Islet precursor cell (in vitro differentiated cells): Measurements from ENCODE around the gene TGFBR1.
"Not testable (repeated sequence)": the region's sequence is repeated elsewhere in the genome, so short reads cannot be mapped to it uniquely, and the experiment has no call there.

Experiments used
- DNase-seq: peaks from one replicate; pipeline ENCODE4 v3.0.0-alpha.2; 2018

TGFBR1 gene

DNA sequence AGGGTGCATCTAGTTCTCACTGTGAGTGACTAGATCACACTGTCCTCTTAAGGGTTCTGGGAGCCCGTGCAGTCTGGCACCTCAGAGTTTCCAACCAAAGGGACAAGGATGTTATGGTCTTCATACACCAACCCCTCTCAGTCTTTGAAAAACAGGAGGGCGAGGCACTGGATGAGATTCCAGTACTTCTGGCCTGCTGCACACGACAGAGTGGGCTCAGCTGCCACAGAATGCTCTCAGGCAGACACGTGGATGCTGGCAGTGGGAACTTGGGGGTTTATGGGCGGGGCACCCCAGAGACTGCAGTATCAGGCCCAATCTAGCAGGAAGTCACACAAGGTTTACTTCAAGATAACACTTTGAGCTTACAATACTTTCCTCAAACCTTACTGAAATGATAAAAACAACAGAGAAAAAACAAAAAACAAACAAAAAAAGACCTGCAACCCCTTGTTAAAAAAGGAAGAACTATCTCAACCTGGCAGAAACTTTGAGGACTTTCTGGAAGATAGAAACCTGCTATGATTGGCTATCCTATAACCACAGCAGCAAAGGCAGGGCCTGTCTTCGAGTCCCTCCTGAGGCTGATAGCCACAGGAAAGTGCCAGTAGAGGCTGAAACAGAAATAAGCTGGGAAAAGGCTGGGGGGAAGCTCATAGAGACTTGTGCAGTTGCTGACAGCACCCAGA lies 28.3 kb upstream of the TGFBR1 start:
- no peak for DNase-seq

DNA sequence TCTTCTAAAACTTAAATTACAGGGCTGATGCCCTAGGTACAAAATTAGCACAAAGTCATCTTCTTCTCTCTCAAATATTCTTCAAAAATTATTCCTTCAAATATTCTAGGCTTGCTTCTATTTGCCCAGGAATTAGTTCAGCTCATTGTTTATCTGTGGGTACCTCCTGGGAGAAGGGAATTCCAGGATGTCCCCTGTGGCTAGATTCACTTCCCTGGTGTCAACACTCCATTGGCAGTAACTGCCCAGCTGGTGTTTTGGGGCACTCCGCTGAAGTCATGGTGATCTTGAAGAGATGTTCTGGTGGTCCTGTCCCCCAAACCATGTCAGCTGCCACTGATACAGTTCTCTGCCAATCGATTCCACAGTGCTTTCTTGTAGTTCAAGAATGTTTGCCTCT lies 26.2 kb upstream of the TGFBR1 start:
- DNase-seq, result no peak

DNA sequence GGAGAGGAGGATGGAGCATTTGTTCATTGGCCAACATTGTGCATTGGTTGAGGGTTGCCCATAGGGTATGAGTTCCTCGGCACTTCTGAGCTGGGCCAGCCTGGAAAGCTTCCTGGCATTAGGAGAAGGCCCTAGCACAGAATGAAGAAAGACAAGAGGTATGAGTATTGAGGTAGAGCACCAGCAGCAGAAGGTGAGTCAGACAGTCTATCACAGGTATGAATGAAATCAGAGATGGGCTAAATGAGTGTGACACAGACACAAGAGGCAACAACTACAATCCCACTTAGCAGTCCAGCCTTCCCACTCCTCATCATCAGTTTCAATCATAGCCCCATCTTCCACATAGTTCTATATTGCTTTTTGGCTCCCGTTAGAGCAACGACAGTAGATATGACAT lies 25.4 kb upstream of the TGFBR1 start:
- DNase-seq, result no peak

DNA sequence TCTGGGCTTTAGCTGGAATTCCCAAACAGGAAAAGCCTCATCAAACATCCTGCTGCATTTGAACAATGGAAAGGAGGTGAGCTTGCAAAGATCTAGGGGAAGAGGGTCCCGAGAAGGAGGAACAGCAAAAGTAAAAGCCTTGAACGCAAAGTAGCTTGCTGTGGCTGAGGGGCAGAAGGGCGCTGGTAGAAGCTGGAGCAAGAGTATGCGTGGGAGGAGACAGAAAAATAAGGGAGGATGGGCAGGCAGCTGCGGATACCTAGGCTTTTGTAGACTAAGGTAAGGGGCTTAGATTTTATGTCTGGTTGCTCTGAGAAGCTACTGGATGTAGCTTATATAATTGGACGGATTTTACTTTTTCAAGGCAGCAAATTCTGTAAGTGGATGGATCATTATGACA lies 21.9 kb upstream of the TGFBR1 start:
- DNase-seq, result no peak

DNA sequence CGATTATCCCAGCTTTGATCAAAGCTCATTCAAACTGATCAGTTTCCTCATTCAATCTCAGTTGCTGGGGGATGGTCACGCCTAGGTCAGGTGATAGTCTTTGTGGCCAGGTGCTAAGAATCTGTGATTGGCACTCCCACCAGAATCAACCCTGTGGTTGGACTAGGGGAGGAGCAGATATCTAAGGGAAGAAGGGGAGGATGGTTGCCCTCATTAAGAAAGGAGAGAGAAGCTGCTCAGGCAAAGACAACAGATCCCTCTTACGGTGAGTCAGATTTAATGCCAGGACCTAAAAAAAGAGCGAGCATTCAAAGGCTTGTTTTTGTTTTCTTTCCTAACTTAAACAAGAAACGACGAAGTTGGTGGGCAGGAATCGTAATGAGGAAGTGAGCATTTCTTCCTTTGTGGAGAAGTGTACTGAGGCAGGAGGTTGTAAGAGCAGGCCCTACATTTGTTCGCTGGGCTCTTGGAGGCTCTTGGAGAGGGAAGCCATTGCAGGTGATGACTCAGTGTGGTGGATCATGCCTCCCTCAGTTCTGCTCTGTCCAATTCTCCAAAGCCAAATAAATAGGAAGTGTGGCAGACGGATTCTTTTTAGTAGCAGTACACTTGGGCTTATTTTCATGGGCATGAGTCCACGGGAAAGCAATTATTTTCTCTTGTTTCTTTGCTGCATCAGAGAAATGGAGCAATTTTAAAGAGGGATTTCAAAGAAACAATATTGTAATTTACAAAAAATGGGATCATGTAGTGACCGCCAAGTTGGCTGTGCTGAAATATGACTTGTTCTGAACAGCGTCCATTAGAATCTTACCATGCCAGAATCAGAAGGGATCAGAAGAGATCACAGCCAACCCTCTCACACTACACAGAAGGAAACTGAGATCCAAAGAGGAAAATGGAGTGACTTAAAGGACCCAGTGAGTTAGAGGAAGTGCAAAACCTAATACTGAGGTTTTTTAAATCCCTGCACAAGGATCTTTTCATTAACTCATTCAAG lies 18.7 kb upstream of the TGFBR1 start:
- DNase-seq, result no peak

DNA sequence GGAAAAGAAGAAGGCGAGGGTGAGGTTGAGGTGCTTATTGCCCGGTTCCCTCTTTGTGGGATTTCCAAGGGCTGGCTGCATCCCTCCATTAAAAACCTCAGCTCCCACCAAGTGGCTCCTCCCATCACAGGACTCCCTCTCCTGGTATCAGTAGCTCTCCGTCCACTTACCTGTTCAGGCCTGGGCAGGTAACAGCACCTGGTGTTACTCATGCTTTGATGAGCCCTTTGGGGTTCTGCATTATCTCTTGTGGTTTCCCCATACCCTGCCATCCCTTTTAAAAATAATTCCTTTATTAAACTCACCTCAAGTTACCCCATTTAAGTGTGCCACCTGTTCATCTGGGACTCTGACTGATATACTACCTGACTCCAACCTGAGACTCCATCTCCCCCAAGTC lies 17.5 kb upstream of the TGFBR1 start:
- no peak for DNase-seq

DNA sequence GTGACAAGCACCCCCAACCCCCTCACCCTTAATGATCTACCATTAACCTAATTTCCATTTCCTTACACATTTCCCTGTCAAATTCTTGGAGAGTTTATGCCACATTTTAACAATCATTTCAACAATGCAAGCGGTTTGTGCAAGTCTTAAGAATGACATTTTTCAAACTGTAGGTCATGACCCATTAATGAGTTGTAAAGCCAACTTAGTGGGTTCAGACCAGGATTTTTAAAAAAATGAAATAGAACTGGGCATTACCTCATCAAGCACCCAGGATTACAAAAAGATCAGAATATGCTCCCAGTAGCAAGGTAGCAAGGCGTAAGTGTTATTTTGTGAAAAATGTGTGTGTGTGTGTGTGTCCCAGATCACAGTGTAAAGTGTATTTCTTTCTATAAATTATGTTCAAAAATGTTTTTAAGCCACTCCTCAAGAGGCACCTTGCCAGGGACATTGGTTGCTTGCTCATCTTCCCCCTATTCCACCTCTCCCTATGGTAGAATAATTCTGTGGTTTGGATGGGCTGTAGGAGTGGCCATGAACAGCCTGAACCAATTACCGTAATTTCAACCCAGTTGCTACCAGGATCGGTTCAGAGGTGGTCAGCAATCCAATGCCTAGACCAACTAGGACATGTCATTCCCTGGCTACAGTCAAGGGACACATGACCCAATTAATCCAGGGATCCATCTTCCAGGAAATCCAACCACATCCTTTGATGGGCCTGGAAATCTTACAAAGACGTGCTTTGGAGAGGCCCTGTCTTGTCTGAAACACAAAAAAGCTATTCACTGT lies 14.4 kb upstream of the TGFBR1 start:
- DNase-seq, result no peak

DNA sequence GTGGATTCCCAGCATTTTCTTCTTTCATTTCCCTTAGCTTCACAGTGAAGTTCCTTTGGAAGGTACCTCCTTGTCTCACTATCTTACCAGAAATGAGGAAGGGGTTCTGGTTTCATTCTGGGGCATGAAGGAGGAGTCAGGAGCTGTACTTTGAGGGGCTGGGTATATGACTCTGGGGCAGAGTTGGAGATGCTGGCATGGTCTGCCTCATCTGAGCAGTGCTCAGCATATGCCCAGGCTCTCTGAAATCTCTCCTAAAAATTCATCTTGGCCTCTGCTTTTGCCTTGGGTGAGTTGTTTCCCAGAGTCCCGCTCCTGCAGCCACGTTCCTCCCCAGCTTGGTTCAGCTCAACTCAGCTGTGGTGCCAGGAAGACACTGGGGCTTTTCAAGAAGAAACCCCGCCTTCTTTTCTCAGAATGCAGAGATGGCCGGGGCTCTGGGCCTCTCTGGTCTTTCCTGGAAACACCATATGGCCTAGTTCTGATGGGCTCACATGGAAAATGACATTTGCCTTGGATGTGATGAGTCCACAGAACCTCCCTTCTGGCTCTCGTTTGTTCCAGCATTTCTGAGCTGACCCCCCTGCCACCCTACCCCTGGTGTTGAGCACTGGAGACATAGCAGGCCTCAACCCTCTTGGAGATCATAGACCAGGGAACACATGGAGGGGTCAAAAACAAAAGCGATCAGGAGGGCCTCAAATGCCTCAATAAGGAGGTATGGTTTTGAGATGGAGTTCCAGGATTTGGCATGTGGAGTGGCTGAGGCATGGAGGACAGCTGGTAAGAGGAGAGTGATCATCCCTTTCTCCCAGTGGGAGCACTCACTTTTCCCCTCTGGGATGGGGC lies 12.0 kb upstream of the TGFBR1 start:
- DNase-seq, result no peak

DNA sequence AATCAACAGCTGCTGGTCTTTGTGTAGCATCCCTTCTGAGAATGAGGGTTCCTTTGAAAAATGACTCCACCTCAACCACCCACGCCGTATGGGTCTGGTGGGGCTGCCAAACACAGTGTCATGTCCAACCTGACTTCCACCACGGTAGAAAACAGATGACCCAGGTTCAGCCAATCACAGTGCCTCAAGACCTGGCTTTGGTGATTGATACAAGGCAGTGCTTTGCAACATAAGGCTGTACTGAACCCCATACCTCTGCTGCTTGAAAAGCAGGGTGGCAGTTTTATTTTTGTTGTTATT lies 11.5 kb upstream of the TGFBR1 start:
- no peak for DNase-seq

DNA sequence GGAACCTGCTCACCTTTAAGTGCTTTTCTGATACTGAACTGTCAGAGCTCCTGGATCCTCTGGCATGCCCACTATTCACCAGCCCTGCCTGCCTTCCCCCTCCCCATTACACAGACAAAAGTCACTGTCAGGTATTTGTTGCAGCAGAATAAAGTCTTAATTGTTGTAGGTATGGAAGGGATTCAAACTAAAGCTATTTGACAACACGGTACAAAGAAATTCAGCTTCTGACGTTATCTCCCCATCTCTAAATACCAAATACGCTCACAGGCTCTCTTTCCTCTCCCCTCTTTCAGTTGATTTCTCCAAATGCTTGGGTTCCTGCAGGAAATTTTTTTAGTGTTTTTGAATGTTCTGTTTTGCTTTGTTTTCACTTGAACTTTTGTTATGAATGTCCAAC lies 9.3 kb upstream of the TGFBR1 start:
- no peak for DNase-seq

DNA sequence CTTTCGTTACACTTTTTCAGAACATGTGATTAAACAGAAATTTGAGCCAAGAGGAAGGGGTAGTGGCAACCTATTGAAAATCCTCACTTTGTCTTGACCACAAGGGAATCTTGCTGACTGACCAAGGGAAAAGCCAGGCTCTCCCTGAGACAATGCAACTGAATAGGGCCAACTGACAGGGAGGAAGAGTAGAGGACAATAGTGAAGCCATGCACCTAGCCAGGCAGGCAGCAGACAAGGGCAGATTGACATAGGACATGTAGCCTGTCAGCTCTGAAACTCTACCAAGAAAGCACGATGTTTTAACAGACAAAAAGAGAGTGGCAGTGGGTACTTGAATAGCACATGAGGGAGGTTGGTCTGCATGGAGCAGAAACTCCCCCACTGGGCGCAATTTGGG lies 8.5 kb upstream of the TGFBR1 start:
- DNase-seq, result no peak

DNA sequence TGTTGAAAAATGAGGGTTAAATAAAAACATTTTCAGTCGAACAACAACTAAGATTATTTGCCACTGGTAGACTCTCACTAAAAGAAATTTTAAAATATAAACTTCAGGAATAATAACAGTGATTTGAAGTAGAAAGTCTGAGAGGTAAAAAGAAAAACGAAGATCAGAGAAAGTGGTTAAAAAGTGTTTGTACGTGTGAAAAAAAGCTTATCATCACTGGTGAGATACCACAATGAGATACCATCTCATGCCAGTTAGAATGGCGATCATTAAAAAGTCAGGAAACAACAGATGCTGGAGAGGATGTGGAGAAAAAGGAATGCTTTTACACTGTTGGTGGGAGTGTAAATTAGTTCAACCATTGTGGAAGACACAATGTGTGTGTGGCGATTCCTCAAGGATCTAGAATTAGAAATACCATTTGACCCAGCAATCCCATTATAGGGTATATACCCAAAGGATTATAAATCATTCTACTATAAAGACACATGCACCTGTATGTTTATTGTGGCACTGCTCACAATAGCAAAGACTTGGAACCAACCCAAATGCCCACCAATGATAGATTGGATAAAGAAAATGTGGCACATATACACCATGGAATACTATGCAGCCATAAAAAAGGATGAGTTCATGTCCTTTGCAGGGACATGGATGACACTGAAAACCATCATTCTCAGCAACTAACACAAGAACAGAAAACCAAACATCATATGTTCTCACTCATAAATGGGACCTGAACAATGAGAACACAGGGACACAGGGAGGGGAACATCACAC lies 4.9 kb upstream of the TGFBR1 start:
- not testable (repeated sequence) for DNase-seq

DNA sequence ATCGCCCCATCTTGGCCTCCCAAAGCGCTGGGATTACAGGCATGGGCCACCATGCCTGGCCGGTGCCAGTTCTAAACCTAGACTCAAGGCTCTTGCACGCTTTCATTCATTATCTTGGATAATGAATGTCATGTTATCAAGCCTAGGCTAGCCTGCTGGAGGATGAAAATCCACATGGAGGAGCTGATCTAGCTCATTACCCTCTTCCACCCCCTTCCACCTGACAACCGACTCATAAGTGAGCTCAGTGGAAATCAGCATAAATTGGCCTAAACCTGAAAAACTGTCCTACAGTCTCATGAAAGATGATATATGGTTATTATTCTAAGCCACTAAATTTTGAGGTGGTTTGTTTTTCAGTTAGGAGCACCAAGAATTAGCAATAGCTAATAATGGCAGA lies 3.6 kb upstream of the TGFBR1 start:
- DNase-seq, result no peak

DNA sequence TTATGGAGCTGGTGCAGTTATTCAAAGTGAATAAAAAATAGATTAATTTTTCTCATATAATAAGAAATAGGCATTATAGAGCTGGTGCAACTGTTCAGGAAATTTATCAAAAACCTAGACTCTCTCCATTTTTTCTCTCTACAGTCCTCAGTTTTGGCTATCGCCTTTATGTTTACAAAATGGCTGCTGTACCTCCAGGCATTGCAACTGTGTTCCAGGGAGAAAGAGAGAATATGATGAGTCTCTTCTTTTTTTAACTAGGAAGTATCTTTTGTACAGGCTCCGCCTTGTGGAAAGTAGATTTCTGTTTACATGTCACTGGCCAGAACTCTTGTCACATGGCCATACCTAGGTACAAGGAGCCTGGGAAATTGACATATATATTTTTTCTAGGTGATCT lies 3.1 kb upstream of the TGFBR1 start:
- no peak for DNase-seq

DNA sequence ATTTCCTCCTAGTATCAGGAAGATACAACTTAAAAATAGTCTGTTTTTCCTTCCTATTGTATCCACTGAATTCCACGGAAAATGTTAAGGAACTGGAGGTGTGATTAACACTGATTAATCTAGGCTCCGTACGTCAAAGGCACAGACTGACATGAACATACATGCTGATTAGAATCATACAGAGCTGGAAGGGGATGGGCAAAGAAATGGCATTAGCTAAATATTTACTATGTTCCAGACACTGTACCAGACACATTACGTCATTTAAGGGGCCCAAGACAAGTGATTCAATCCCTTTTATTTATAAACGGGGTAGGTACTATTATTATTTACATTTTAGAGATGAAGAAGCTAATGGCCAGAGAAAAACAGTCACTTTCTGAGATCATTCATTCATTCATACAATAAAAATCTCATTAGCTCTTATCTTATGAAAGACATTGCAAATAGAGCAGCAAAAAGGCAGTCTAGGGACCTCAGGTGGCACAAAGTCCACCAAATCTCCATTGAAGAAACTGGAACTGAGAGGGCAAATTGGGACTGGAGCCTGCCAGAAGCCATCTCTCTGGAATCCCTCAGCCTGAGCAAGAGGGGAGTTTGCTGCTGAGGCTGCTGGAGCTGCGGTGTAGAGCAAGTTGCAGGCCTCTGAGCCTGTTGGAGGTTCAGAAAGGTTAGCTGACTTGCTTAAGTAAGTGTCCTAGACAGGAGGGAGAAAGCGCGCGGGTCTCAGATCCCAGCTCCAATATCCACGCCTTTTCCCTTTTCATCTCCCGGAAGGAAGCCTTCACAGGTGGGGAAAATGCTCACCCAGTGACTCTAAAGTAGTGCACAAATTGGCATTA lies 1.6 kb upstream of the TGFBR1 start:
- peak; percentile 71 for DNase-seq

DNA sequence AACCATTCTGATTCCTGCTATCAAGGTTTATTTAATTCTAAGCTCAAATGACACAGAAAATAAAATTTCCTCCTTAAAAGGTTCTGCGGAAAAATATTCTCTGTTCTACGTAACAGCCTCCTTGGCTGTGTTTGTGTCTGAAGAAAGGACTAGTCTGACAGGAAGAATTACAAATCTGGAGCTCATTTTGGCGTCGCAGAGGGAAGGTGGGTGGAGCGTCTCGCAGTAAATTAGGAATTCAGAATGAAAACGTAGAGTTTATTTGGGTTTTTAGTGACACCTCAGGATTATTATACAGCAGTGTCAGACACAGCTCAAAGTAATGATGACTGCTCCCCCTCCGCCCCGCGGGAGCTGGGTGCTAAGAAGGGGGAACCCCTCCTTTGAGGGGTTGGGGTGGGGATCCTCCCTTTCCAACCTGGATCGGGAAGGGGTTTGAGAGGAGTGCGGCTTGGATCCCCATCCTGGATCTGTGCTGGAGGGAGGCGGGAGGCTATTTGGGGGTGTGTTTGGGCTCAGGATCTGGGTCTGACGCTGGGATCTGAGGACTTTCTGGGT lies 933 bp upstream of the TGFBR1 start:
- no peak for DNase-seq

DNA sequence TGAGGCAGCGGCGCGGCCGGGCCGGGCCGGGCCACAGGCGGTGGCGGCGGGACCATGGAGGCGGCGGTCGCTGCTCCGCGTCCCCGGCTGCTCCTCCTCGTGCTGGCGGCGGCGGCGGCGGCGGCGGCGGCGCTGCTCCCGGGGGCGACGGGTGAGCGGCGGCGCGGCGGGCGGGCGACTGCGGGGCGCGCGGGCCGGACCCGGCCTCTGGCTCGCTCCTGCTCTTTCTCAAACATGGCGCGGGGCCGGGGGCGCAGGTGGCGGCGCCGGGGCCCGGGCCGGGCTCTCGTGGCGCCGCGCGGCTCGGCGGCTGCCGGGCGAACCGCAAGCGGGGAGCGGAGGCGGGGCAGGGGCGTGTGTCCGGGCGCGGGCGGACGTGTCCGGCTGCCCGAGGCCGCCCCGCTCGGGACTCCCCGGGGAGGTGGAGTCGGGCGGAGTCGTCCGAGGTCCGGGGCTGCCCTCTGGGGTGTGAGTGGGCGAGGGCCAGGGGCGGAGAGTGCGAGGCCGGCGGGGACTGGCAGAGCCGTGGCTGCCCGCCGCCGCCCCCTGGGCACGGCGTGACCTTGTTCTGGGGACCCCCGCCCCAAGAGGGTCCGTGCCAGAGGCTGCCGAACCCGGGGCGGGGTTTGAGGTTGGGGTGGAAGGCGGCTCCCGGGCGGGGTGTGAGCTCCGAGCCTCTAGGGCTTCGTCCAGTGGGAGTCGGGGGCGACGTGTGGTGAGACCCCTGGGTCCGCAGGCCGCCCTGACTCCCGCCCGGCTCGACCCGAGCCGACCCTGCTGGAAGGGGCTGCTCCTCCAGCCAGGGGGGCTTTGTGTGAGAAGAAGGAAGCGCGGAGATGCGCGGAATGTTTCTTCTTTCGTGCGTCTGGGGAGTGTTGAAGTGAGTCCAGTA lies 485 bp downstream of the TGFBR1 start:
- peak; percentile 86 for DNase-seq

DNA sequence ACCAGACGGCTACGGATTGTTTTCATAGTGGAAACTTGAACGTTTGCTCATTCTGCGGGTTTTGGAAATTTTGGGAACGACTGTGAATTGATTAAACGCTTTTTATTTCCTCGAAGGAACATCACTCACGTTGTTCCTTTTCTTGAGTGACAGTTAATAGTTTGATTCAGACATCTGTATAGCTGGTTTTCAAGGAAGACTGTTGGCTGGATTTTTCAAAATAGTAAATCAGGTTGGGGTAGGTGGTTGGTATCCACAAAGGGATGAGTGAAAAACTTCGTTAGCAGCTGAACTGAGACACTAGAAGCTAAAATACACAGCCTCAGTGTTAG lies 1.1 kb downstream of the TGFBR1 start:
- no peak for DNase-seq

DNA sequence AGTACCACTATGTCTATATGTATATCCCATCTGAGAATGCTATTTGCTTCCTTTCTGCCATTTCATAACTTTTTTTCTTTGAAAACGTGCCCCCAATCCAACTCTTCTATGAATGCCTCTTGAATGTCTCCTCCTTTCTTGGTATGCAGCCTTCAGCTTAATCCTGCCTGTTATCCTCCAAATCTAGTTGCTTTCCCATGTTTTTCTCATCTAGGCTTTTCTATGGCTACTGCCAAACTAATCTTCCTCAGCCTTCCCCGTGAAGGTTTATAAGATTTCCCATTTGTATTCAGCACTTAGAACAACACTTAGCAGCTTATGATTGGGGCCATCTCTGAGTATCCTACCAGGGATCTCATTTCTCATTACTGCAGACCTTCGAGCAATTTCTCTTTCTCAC lies 2.5 kb downstream of the TGFBR1 start:
- no peak for DNase-seq

DNA sequence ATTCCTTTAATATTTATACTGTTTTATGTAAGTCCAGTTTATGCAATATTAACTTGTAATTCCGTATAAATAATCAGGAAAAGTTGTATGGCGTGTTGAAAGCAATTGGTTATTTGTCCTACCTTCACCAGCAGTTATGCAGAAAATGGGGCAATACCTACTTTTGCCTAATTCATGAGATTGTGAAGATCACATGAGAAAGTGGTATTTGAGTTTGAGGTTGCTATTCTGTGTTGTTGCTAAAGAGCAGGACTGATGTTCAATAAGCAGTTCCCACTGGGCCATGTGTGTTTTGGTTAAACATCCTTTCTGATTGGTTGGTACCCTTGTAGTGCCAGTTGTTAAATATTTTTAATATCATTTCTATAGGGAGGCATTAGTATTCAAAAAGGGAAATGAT lies 3.2 kb downstream of the TGFBR1 start:
- no peak for DNase-seq
